ENCODE data around the gene HLA-DRA.

DNA sequence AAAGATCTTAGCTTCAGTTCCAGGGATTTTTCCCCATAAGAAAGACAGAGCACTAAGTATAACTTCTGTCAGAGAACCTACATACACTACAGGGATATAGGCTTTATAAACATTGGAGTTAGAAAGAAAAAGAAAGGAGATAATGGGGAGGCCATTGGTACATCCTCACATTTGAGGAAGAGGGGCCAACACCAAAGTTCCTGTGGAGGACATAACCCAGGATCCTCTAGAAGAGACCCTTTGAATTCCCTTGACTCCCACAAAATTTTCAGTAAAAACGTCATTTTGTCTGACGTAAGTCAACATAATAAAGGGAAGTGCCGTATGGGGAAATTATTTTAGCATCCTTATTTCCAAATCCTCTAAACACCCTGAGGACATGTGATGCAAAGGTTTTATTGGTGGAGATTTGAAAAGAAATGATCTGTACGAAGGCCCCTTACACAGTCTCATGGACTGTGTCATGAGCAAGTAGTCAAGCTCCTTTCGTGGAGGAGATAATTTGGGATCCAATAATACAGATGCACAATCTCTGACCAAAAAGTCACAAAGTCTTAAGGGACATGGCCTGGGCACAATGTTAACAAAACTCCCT, 33.2 kb downstream of the HLA-DRA start:
- TF ChIP-seq CTCF (IDR thresholded peaks at IDR 0.05) (no peak), POLR2A (IDR thresholded peaks at IDR 0.05) (no peak)
